ENCODE results near the gene SLC31A1. TPM values are rescaled to one million over a fixed set of nuclear protein-coding genes. Genes with fewer than 3 reads are reported as not detected.
A peak's percentile ranks its signal among the peaks of the same experiment; 100 is the strongest.

The SLC31A1 gene
- total RNA-seq, 1 donor from 2014 or later: 28.5 TPM

GRCh38 chr9:113298311-113298710 is 77.0 kb downstream of the SLC31A1 start:
- Mint-ChIP-seq H3K36me3 (ENCODE audit: insufficient read depth) (no peaks in the 10 kb centered on the region), H3K4me3 (ENCODE audit: low read depth) (no peak overlapping the region), H3K27ac (no peak overlapping the region), H3K4me1 (ENCODE audit: low read depth) (peaks cover 5% of the 10 kb centered on the region), H3K9me3 (ENCODE audit: low read depth) (no peaks in the 10 kb centered on the region), H3K27me3 (peaks cover 7% of the 10 kb centered on the region)
- no peak for TF ChIP-seq CTCF (IDR thresholded peaks at IDR 0.05; ENCODE audit: unreplicated experiment)
- no peak for DNase-seq (ENCODE audit: low spot score, unreplicated experiment)

- TF ChIP-seq CTCF (IDR thresholded peaks at IDR 0.05; ENCODE audit: unreplicated experiment): no peak
- Mint-ChIP-seq H3K4me1 (ENCODE audit: low read depth) (peaks cover 6% of the 10 kb centered on the region), H3K9me3 (ENCODE audit: low read depth) (no peaks in the 10 kb centered on the region), H3K4me3 (ENCODE audit: low read depth) (no peak overlapping the region), H3K36me3 (ENCODE audit: insufficient read depth) (no peaks in the 10 kb centered on the region), H3K27me3 (peaks cover 7% of the 10 kb centered on the region), H3K27ac (no peak overlapping the region)
- no peak for DNase-seq (ENCODE audit: low spot score, unreplicated experiment)
Observed at GRCh38 chr9:113298924-113299770, 77.8 kb downstream of the SLC31A1 start.

GRCh38 chr9:113299800-113300292 is 78.5 kb downstream of the SLC31A1 start:
- no peak for TF ChIP-seq CTCF (IDR thresholded peaks at IDR 0.05; ENCODE audit: unreplicated experiment)
- no peak for DNase-seq (ENCODE audit: low spot score, unreplicated experiment)
- H3K4me1 Mint-ChIP-seq (ENCODE audit: low read depth): peaks cover 6% of the 10 kb centered on the region
- H3K4me3 Mint-ChIP-seq (ENCODE audit: low read depth): no peak overlapping the region
- no peak overlapping the region for H3K27ac Mint-ChIP-seq
- no peaks in the 10 kb centered on the region for H3K9me3 Mint-ChIP-seq (ENCODE audit: low read depth)
- H3K27me3 Mint-ChIP-seq: peaks cover 7% of the 10 kb centered on the region
- H3K36me3 Mint-ChIP-seq (ENCODE audit: insufficient read depth): no peaks in the 10 kb centered on the region

GRCh38 chr9:113301548-113301947 is 80.2 kb downstream of the SLC31A1 start:
- no peak for TF ChIP-seq CTCF (IDR thresholded peaks at IDR 0.05; ENCODE audit: unreplicated experiment)
- Mint-ChIP-seq H3K36me3 (ENCODE audit: insufficient read depth) (no peaks in the 10 kb centered on the region), H3K4me3 (ENCODE audit: low read depth) (no peak overlapping the region), H3K27ac (no peak overlapping the region), H3K27me3 (peaks cover 7% of the 10 kb centered on the region), H3K4me1 (ENCODE audit: low read depth) (peaks cover 6% of the 10 kb centered on the region), H3K9me3 (ENCODE audit: low read depth) (no peaks in the 10 kb centered on the region)
- no peak for DNase-seq (ENCODE audit: low spot score, unreplicated experiment)

- no peak for DNase-seq (ENCODE audit: low spot score, unreplicated experiment)
- no peaks in the 10 kb centered on the region for H3K9me3 Mint-ChIP-seq (ENCODE audit: low read depth)
- peak within 1 kb of the TSS; percentile 44 for H3K27ac Mint-ChIP-seq
- H3K4me1 Mint-ChIP-seq (ENCODE audit: low read depth): peaks cover 6% of the 10 kb centered on the region
- no peak for TF ChIP-seq CTCF (IDR thresholded peaks at IDR 0.05; ENCODE audit: unreplicated experiment)
- H3K4me3 Mint-ChIP-seq (ENCODE audit: low read depth): peak within 1 kb of the TSS; percentile 27
- H3K27me3 Mint-ChIP-seq: peaks cover 7% of the 10 kb centered on the region
- H3K36me3 Mint-ChIP-seq (ENCODE audit: insufficient read depth): no peaks in the 10 kb centered on the region
Observed at GRCh38 chr9:113302792-113303418, 81.6 kb downstream of the SLC31A1 start, which contains the start of gene RNF183. TSS of gene RNF183 (minus strand) at chr9:113303376. CDS start at chr9:113298184, 5,192 bp downstream.
